Stimulated activated memory B cell treated with anti-CD40 and anti-IgM and Interleukin-4, amounts not matched to agents 10 μg/mL and 1 μg/mL and 100 μg/mL, for 72 hours (primary cell): ENCODE data around the gene GUCA2B.

Experiments
- ATAC-seq: fragments of 150-1000 bp; cut with Tn5 transposase; 2 replicates; pipeline ENCODE4 v1.10.0; 2021
- H3K27ac Mint-ChIP-seq: one replicate; pipeline ENCODE4 v1.8.0; 2022; ENCODE audit warnings: mild to moderate bottlenecking, mixed read lengths
- H3K27me3 Mint-ChIP-seq: one replicate; pipeline ENCODE4 v1.8.0; 2022; ENCODE audit warnings: mixed read lengths
- H3K36me3 Mint-ChIP-seq: one replicate; pipeline ENCODE4 v1.8.0; 2022; ENCODE audit warnings: mixed read lengths
- H3K4me1 Mint-ChIP-seq: one replicate; pipeline ENCODE4 v1.8.0; 2022; ENCODE audit warnings: mixed read lengths
- H3K4me3 Mint-ChIP-seq: one replicate; pipeline ENCODE4 v1.8.0; 2022; ENCODE audit warnings: mild to moderate bottlenecking, moderate library complexity, mixed read lengths
- H3K9me3 Mint-ChIP-seq: one replicate; pipeline ENCODE4 v1.8.0; 2022; ENCODE audit warnings: mixed read lengths

Gene GUCA2B

DNA sequence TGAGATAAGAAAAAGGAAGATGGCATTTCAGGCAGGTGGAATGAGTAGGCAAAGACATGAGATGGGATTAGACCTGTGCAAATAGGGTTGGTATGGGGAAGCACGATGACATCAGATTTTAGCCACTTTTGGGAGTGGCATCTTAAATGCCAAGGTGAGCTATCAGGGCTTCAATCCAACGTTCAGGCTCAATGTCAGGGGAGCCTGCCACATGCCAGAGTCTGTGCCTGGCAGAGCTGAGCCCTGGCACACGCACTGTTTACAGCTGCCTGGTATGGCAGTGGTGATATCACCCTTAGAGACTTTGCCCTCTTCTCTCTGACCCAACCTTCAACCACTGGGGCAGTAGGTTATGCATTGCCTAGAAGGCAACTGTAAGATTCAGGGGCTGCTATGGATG is 1.1 kb upstream of the GUCA2B start:
- H3K9me3 Mint-ChIP-seq, result no peaks in the 10 kb centered on the region
- H3K4me3 Mint-ChIP-seq, result no peak overlapping the region
- no peak for ATAC-seq
- no peaks in the 10 kb centered on the region for H3K4me1 Mint-ChIP-seq
- H3K36me3 Mint-ChIP-seq, result no peaks in the 10 kb centered on the region
- H3K27me3 Mint-ChIP-seq, result peaks cover 41% of the 10 kb centered on the region
- H3K27ac Mint-ChIP-seq, result no peak overlapping the region

DNA sequence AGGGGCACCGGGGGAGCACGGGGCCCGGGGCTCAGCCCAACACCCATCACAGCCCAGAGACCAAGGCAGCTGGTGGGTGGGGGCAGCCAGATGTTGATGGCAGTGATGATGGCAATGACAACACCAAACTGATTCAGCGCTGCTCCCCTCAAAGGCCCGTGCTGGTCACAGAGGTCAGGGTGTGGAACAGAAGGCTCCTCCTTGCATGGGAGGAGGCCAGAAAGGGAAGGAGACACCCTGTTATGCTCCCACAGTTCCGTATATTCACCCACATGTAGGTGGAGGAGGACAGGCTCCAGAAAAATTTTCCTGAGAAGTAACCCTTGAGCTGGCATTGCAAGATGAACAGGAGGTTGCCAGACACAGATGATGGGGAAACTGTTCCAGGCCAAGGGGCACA is 414 bp downstream of the GUCA2B start:
- no peaks in the 10 kb centered on the region for H3K36me3 Mint-ChIP-seq
- H3K27ac Mint-ChIP-seq, result no peak overlapping the region
- no peaks in the 10 kb centered on the region for H3K9me3 Mint-ChIP-seq
- H3K4me1 Mint-ChIP-seq, result no peaks in the 10 kb centered on the region
- H3K27me3 Mint-ChIP-seq, result peaks cover 41% of the 10 kb centered on the region
- no peak overlapping the region for H3K4me3 Mint-ChIP-seq
- ATAC-seq, result no peak

DNA sequence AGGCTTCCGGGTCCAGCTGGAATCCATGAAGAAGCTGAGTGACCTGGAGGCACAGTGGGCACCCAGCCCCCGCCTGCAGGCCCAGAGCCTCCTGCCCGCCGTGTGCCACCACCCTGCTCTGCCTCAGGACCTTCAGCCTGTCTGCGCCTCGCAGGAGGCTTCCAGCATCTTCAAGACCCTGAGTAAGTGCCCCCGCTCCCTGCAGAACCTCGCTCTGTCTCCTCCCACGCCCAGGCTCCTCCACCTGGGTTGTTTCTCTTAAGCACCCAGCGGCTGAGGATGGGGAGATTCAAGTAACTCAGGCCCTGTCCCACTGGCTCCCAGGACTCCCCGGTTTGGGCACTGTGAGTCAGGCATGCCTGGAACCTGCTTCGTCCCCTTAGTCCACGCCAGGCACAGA is 1.5 kb downstream of the GUCA2B start:
- no peak overlapping the region for H3K4me3 Mint-ChIP-seq
- no peak for ATAC-seq
- peaks cover 43% of the 10 kb centered on the region for H3K27me3 Mint-ChIP-seq
- no peaks in the 10 kb centered on the region for H3K9me3 Mint-ChIP-seq
- H3K27ac Mint-ChIP-seq, result no peak overlapping the region
- H3K36me3 Mint-ChIP-seq, result no peaks in the 10 kb centered on the region
- H3K4me1 Mint-ChIP-seq, result no peaks in the 10 kb centered on the region

DNA sequence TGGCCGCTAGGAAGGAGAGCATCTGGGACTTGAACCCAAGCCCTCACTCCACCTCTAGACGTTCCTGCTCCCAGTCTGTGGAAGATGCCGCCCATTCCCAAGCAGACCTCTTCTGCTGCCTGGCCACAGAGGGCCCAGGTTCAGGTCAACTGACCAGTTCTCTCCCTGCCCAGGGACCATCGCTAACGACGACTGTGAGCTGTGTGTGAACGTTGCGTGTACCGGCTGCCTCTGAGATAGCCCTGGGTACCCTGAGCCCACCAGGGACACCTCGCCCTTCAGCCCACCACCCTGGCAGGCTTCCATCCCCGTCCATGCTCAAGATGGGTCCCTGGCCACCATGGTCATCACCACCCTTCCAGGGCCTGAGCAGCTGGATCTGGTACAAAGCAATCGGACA is 2.2 kb downstream of the GUCA2B start:
- no peaks in the 10 kb centered on the region for H3K4me1 Mint-ChIP-seq
- no peak for ATAC-seq

DNA sequence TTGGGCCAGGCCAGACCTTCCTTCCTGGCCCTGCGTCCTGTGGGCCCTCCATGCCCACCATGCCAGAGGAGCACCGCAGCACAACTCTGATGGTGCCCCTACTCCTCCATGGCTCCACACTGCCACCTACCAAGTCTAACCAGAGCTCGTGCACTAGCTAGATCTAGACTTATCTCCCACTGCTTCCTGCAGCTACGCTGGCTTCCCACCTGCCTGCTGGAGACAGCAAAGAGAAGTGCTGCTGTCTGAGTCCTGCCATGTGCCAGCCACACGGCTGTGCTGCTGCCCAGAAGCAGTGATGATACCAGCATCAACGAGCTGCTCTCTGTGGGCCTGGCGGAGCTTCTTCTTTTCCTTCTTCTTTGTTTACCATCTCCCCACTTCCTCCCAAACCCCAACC is 4.5 kb downstream of the GUCA2B start:
- H3K9me3 Mint-ChIP-seq, result peaks cover 10% of the 10 kb centered on the region
- H3K27me3 Mint-ChIP-seq, result peaks cover 44% of the 10 kb centered on the region
- peaks cover 5% of the 10 kb centered on the region for H3K36me3 Mint-ChIP-seq
- no peak for ATAC-seq
- no peak overlapping the region for H3K27ac Mint-ChIP-seq
- H3K4me1 Mint-ChIP-seq, result no peaks in the 10 kb centered on the region
- no peak overlapping the region for H3K4me3 Mint-ChIP-seq

More for the DNA sequence above, 2.2 kb downstream of the GUCA2B start:
- Mint-ChIP-seq H3K27me3 (peaks cover 42% of the 10 kb centered on the region), H3K27ac (no peak overlapping the region), H3K36me3 (no peaks in the 10 kb centered on the region), H3K4me3 (no peak overlapping the region), H3K9me3 (no peaks in the 10 kb centered on the region)

DNA sequence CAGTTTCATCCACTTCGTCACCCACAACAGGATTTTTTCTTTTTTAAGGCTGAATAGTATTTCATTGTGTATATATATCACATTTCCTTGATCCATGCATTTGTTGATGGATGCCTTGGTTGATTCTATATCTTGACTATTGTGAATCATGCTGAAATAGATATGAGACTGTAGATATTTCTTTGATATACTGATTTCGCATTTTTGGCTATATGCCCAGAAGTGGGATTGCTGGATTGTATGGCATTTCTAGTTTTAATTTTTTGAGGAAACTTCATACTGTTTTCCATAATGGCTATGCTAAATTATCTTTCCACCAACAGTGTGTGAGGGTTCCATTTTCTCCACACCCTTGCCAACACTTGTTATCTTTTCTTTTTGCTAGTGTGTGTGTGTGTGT is 5.0 kb downstream of the GUCA2B start:
- Mint-ChIP-seq H3K9me3 (peaks cover 10% of the 10 kb centered on the region), H3K36me3 (peaks cover 5% of the 10 kb centered on the region), H3K4me3 (no peak overlapping the region), H3K27me3 (peaks cover 48% of the 10 kb centered on the region), H3K4me1 (no peaks in the 10 kb centered on the region), H3K27ac (no peak overlapping the region)
- no peak for ATAC-seq

DNA sequence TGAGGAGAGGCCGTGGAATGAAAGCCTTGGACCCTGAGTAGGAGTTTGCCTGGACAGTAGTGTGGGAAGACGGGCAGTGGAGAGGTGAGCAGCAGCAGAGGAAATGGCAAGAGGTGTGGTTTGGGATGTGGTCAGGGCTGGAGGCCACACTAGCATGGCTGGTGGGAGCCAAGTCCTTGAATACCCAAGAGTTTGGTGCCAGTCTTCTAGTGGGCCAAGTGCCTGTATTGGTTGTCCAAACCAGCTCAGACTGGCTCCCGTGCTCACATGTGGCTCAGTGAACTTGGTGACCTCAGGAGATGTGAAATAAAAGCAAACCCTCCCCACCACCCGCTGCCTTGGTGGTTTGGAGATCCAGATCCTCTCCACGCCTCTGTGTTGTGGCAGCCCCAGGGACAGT is 9.0 kb downstream of the GUCA2B start:
- peaks cover 10% of the 10 kb centered on the region for H3K9me3 Mint-ChIP-seq
- peaks cover 36% of the 10 kb centered on the region for H3K27me3 Mint-ChIP-seq
- no peak overlapping the region for H3K4me3 Mint-ChIP-seq
- H3K4me1 Mint-ChIP-seq, result no peaks in the 10 kb centered on the region
- H3K27ac Mint-ChIP-seq, result no peak overlapping the region
- H3K36me3 Mint-ChIP-seq, result peaks cover 5% of the 10 kb centered on the region
- no peak for ATAC-seq

DNA sequence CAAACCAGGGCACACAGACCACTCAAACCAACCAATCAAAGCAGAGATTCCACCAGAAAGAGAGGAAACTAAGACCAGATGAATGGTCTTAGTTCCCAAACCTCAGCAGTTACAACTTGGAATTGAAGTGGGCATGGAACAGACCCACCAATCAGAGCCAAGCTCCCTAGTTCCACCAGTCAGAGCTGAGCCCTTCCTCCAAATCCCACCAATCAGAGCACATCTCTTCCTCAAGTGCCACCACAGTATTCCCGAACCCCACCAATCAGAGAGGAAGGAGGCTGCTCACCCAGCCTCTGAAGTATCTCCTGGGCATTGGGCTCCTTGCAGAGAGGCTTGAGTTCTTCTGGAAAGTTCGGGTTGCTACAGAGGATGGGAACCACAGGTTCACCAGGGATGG is 9.9 kb downstream of the GUCA2B start:
- Mint-ChIP-seq H3K27ac (no peak overlapping the region), H3K4me1 (no peaks in the 10 kb centered on the region), H3K4me3 (no peak overlapping the region), H3K36me3 (peaks cover 5% of the 10 kb centered on the region), H3K27me3 (peaks cover 36% of the 10 kb centered on the region), H3K9me3 (peaks cover 10% of the 10 kb centered on the region)
- ATAC-seq, result no peak

DNA sequence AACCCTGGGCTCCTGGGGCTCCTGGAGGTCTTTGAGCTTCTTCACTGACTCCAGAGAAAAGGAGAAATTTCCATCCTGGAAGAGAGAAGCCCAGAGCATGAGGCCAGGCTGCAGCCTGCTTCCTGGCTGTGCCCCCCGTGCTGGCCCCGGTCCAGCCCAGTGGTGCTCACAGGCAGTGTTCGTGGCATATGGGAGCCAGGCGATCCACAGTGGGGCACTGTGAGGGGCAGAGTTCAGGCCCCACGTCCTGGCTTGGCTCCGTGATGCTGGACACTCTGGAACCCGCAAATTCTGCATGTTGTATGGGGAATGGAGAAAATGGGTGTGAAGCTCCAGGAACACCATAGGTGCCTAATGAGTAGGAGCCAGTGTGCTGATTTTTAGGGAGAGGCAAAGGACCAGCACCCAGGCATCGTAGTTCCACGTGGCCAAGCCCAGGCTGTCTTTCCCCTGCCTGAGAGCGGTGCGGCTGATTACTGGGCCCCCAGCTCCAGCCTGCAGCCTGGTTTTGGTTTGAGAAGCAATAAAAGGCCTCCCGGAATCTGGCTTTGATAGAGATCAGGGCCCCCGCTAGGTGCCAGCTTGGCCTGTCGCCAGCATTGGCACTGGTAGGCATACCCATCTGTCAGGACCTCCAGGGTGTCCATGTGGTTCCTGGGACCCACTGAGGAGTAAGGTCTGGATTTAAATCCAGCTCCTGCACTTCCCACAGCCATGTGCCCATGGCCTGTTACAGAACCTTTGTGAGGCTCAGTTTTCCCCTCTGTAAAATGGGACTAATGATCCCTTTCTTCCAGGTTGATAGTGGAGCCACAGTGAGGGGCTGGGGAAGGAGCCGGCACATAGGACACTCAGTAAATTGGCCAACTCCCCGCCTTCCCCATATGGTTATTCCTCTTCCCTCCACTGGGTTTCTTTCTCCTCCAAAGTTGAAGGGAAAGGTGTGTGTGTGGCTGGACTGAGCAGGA is 10.6 kb downstream of the GUCA2B start:
- Mint-ChIP-seq H3K27me3 (peaks cover 36% of the 10 kb centered on the region), H3K36me3 (peaks cover 5% of the 10 kb centered on the region), H3K4me3 (no peak overlapping the region), H3K9me3 (peaks cover 10% of the 10 kb centered on the region), H3K27ac (no peak overlapping the region), H3K4me1 (no peaks in the 10 kb centered on the region)
- no peak for ATAC-seq

DNA sequence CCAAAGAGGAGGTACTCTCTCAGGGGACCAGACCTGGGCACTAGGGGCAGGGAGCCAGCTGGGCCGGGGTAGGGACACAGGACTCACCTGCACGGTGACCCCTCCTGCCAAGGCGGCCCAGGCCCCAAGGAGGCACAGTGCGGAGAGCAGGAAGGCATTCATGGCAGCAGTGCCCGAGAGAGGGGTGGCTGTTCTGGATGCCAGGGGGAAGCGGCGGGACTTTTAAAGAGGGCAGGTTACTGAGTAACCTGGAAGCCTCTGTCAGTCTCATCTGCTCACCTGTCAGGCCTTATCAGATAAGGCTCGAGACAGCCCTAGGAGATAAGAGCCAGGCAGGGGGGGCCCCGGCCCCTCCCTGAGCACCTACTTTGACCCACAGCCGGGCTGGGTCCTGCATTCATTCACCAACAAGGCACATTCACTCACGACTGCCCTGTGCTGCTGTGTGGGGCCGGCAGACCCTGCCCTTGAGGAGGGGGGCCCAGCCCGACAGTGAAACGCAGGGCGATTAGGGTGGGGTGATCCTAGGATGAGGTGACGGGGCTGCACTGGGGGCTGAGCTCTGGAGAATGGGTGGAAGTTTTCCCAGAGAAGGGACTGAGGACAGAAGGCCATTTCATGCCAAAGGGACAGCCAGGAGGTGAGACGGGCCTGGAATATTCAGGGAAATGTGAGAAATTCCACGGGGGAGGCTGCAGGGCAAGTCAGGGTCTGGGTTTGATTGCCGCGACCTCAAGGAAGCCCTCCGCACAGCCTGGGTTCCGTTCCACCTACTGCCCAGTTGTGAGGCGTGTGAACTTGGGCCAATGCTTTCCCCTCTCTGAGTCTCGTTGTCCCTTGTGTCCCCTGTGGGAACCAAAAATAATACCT is 11.6 kb downstream of the GUCA2B start, which contains the start of gene GUCA2A:
Gene GUCA2A (minus strand): TSS at position 195 of the 870 bp plus-strand sequence. CDS start 33 bp downstream, at position 162.
- no peak for ATAC-seq
- Mint-ChIP-seq H3K36me3 (peaks cover 5% of the 10 kb centered on the region), H3K27me3 (peaks cover 31% of the 10 kb centered on the region), H3K27ac (no peak within 1 kb of the TSS), H3K9me3 (peaks cover 10% of the 10 kb centered on the region), H3K4me1 (no peaks in the 10 kb centered on the region), H3K4me3 (no peak within 1 kb of the TSS)

DNA sequence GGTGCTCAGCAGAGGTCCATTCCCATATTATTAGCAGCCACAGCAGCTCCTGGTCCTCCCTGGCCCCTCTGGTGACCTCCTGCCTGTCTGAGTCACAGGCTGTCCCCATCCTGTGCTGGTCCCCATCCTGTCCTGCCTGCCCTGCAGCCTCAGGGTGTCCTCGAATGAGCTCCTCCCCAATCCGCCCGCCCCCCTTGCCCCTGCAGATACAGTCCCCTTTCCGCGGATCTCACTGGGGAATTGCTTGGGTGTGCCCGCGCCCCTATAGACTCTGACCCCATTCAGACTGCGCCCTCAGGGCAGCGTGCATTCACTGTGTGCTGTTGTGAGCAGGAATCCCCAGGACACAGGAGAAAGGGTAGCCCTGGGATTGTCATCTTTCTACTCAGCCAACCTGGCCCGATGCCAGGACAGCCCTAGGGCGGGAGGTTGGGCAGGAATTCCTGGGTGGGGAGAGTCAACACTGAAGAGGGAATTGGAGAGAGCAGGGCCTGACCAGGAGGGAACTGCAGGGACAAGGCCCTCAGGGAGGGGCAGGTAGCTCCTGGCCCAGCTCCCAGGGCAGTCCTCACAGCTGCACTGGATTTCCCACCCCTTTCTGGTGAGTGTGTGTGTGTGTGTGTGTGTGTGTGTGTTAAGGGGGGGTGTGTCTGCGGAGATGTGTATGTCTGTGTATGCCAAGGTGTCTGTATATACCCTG is 12.5 kb downstream of the GUCA2B start:
- H3K27ac Mint-ChIP-seq, result no peak overlapping the region
- peaks cover 3% of the 10 kb centered on the region for H3K36me3 Mint-ChIP-seq
- peaks cover 27% of the 10 kb centered on the region for H3K27me3 Mint-ChIP-seq
- H3K9me3 Mint-ChIP-seq, result peaks cover 8% of the 10 kb centered on the region
- ATAC-seq, result no peak
- H3K4me3 Mint-ChIP-seq, result no peak overlapping the region
- H3K4me1 Mint-ChIP-seq, result no peaks in the 10 kb centered on the region

DNA sequence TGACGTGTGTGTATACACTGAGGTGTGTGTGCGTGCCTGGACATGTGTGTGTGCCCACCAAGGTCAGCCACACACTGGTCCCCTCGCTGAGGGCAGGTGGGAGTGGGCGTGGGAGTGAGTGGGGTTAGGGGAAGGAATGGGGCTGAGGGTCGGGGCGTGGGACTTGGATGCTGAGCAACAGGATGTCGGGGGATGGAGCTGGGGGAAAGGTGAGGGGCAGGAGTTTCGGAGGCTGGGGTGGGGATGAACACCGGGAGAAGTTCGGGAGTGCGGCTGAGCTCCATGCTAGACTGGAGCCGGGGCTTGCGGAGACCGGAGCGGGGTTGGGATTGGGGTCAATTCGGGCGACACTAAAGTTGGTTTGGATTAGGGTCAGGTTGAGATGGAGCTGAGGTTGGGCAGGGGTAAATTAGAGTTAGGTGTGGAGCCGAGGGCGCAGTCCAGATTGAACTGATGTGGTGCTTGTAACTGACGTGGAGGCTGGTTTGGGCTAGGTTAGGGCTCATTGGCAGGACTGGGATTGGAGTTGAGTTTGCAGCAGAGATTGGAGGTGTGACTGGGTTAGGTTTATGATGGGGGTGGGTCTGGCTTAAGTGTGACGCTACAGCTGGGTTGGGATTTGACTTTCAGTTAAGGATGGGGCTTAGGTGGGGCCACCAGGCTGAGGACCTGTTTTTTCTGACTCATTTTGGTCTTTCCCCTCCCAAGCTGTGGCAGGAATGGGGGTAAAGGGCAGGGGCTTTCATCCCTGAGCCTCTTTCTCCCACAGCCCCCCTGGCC is 14.6 kb downstream of the GUCA2B start:
- Mint-ChIP-seq H3K4me1 (no peaks in the 10 kb centered on the region), H3K9me3 (no peaks in the 10 kb centered on the region), H3K27ac (no peak overlapping the region), H3K36me3 (no peaks in the 10 kb centered on the region), H3K4me3 (no peak overlapping the region), H3K27me3 (peaks cover 14% of the 10 kb centered on the region)
- ATAC-seq, result no peak

DNA sequence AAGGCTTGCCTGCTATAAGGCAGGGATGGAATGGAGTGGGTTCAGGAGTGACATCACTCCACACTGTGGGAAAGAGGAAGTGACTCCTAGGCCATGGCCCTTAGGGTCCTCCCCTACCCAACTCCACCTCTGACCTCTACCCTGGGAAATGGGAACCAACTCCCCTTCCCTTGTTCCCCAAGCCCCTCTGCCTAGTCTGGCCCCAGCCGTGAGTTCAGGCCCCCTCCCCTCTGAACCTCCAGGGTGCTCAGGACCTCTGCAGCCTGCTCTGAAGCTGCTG is 15.1 kb downstream of the GUCA2B start:
- Mint-ChIP-seq H3K36me3 (no peaks in the 10 kb centered on the region), H3K4me1 (no peaks in the 10 kb centered on the region), H3K27me3 (peaks cover 10% of the 10 kb centered on the region), H3K4me3 (no peak overlapping the region), H3K27ac (no peak overlapping the region), H3K9me3 (no peaks in the 10 kb centered on the region)
- ATAC-seq, result no peak

DNA sequence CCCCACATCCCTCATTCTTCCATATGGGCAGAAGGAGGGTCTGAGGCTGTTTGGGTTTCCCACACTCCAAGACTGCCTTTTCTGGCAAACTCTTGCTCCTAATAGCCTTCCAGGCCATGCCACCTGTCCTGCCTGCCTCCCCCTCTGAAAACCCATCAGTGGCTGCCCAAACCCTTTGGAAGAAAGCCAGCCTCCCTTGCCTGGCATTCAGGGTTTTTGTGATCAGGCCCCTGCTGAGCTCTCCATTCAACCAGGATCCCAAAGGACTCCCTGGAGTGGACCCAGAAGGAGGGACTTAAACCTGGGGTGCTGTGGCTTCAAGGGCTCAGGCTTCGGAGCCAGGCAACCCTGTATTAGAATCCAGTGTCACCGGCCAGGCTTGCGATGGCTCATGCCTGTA is 15.6 kb downstream of the GUCA2B start:
- Mint-ChIP-seq H3K27me3 (peaks cover 5% of the 10 kb centered on the region), H3K9me3 (no peaks in the 10 kb centered on the region), H3K4me1 (no peaks in the 10 kb centered on the region), H3K36me3 (no peaks in the 10 kb centered on the region), H3K4me3 (no peak overlapping the region), H3K27ac (no peak overlapping the region)
- ATAC-seq, result no peak
